Progenitor cell of endocrine pancreas (in vitro differentiated cells): ENCODE data around the gene CHAC1. TPM values are rescaled to one million over a fixed set of nuclear protein-coding genes. Genes with fewer than 3 reads are reported as not detected.

Experiments
- DNase-seq: peaks from one replicate; pipeline ENCODE4 v3.0.0; 2021; ENCODE audit warnings: low spot score; ENCODE audit not compliant: unreplicated experiment
- H3K27ac Mint-ChIP-seq: 2 replicates; pipeline ENCODE4 v1.8.0; 2021; ENCODE audit warnings: mild to moderate bottlenecking, moderate library complexity, mixed read lengths
- H3K27me3 Mint-ChIP-seq: 2 replicates; pipeline ENCODE4 v1.8.0; 2021; ENCODE audit warnings: mixed read lengths
- H3K36me3 Mint-ChIP-seq: 2 replicates; pipeline ENCODE4 v1.8.0; 2022; ENCODE audit warnings: mixed read lengths; ENCODE audit not compliant: insufficient read depth
- H3K4me1 Mint-ChIP-seq: 2 replicates; pipeline ENCODE4 v1.8.0; 2021; ENCODE audit warnings: low read depth, mixed read lengths
- H3K4me3 Mint-ChIP-seq: 2 replicates; pipeline ENCODE4 v1.8.0; 2021; ENCODE audit warnings: low read depth, mild to moderate bottlenecking, moderate library complexity, mixed read lengths
- H3K9me3 Mint-ChIP-seq: 2 replicates; pipeline ENCODE4 v1.8.0; 2021; ENCODE audit warnings: low read depth, mixed read lengths
- CTCF ChIP-seq: fragments of 200-600 bp; sonication (generic); IDR thresholded peaks from one replicate; pipeline ENCODE4 v1.5.0; 2021; ENCODE audit warnings: antibody characterized with exemption, mild to moderate bottlenecking; ENCODE audit not compliant: unreplicated experiment
- total RNA-seq: library from RNA; stranded (reverse); gene quantifications from 2 replicates; pipeline ENCODE4 v1.2.1, GENCODE V29; 2021

CHAC1 gene
- total RNA-seq, 1 donor from 2014 or later = 14.4 TPM

GRCh38 chr15:40941068-40941527 is 12.2 kb upstream of the CHAC1 start:
- Mint-ChIP-seq H3K27me3 (peaks cover 44% of the 10 kb centered on the region), H3K4me1 (peaks cover 18% of the 10 kb centered on the region), H3K4me3 (peak overlapping the region; percentile 59), H3K9me3 (no peaks in the 10 kb centered on the region), H3K27ac (peak overlapping the region; percentile 87), H3K36me3 (no peaks in the 10 kb centered on the region)
- no peak for TF ChIP-seq CTCF
- DNase-seq = no peak

DNA sequence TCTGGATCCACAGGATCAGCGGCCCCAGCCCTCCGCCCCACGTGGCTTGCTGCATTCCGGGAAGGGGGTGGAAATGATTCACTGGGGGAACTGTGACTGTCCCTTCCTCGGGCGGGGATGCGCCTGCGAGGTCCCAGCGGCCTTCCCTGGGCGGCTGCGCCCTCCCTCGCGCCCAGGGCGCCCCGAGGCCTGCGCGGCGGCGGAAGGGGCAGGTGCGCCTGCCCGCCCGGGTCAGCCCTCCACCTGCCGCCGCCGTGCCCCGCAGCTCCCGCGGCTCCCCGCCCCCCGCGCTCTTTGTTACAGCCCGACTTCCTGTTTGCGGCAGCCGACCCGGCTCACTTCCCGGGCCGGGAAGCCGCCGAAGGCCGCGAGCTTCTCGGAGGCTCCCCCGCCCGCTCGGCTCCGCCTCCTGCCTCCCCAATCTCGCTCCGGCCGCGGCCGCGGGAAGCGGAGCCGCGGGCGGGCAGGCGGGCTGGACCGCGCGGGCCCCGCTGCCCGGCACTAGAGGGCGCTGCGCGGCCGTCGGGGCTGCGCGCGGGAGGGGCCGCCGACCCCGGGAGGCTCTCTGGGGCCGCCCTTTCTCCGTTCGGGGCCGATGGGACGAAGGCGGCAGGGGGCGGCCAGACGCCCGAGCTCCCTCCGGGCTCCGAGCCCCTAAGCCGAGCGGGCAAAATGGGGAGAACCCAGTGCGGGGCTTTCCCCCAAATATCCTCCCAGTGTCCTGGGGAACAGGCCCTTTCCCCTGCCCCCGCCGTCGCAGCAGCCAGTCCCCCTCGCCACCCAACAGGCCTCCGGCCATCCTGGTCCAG is 11.5 kb upstream of the CHAC1 start:
- Mint-ChIP-seq H3K27ac (peak overlapping the region; percentile 87), H3K36me3 (no peaks in the 10 kb centered on the region), H3K4me1 (peaks cover 18% of the 10 kb centered on the region), H3K4me3 (peak overlapping the region; percentile 64), H3K27me3 (peaks cover 49% of the 10 kb centered on the region), H3K9me3 (no peaks in the 10 kb centered on the region)
- peak; percentile 69 for DNase-seq
- TF ChIP-seq CTCF = peak; percentile 72

DNA sequence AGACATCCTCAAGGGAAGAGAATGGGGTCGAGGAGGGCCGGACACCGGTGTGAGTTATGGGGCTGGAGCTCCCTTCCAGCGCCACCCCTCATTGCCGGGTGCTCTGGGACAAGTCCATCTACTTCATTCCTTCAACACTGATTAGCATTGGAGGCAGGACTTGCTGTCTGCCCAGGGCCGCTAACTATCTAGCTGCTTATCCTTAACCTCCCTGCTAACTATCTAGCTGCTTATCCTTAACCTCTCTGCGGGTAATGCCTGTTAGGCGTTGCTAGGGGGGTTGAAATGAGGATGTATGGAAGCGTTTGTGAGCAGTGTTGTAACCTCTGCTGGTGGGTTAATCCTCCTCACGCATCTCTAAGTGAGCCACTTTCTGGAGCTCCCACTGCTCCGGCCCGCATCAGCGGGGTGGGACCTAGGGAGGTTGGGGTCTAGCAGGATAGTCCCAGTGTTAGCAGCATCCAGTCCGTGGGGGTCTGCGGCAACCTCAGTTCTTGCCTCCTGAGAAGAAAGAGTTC is 10.9 kb upstream of the CHAC1 start:
- no peak for TF ChIP-seq CTCF
- peaks cover 14% of the 10 kb centered on the region for H3K4me1 Mint-ChIP-seq
- H3K27ac Mint-ChIP-seq = peak overlapping the region; percentile 56
- peaks cover 47% of the 10 kb centered on the region for H3K27me3 Mint-ChIP-seq
- no peak for DNase-seq
- no peaks in the 10 kb centered on the region for H3K9me3 Mint-ChIP-seq
- peak overlapping the region; percentile 64 for H3K4me3 Mint-ChIP-seq
- H3K36me3 Mint-ChIP-seq = no peaks in the 10 kb centered on the region

DNA sequence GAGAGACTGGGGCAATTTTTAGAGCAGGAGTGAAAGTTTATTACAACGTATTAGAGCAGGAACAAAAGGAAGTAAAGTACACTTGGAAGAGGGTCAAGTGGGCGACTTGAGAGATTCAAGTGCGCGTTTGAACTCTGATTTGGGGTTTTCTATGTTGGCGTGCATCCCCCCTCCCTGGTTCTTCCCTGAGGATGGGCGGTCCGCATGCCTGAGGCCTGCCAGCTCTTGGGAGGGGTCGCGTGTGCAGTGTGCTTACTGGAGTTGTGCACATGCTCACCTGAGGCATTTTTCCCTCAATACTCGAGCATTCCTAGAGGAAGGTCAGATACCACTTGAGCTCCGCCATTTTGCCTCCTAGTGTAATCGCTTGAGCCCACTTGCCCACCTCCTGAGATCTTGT is 10.4 kb upstream of the CHAC1 start:
- H3K4me3 Mint-ChIP-seq = no peak overlapping the region
- no peak for TF ChIP-seq CTCF
- no peak overlapping the region for H3K27ac Mint-ChIP-seq

DNA sequence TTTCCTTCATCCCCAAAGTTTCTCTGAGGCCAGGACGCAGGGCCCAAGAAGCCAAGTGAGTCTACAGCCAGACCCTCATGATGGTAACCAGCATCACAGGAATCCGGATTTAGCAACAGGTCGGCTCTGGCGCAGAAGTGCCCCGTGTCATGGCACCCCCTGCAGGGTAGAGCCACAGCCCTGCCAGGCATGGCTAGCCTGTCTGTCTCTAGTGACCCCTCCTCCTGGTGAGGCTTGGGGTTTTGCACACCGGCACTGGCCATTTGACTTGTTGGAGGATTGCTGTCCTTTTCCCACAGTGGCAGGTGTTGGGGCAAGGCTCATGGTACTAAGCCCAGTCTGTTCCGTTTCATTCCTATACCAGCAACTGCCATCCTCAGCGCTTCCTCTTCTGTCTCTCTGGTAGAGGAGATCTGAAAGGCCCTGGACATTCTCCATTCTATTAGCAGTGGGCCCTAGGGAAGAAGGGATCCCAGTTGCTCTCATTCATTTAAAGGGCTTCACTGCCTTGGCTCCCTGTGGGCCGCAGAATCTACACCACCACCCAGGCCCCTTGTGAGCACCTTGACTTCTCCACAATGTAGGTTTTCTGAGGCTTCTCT is 9.4 kb upstream of the CHAC1 start:
- no peak for DNase-seq
- no peak overlapping the region for H3K27ac Mint-ChIP-seq
- no peak overlapping the region for H3K4me3 Mint-ChIP-seq
- no peaks in the 10 kb centered on the region for H3K9me3 Mint-ChIP-seq
- H3K36me3 Mint-ChIP-seq = no peaks in the 10 kb centered on the region
- peaks cover 62% of the 10 kb centered on the region for H3K27me3 Mint-ChIP-seq
- H3K4me1 Mint-ChIP-seq = peaks cover 14% of the 10 kb centered on the region
- TF ChIP-seq CTCF = no peak

More for the DNA sequence above, 10.4 kb upstream of the CHAC1 start:
- Mint-ChIP-seq H3K27me3 (peaks cover 52% of the 10 kb centered on the region), H3K36me3 (no peaks in the 10 kb centered on the region), H3K4me1 (peaks cover 14% of the 10 kb centered on the region), H3K9me3 (no peaks in the 10 kb centered on the region)
- DNase-seq = no peak
